HEK293 (cell line): ENCODE data around the gene KNOP1.
A peak's percentile ranks its signal among the peaks of the same experiment; 100 is the strongest.

Source experiments
- CTCF ChIA-PET: fragments of 350-600 bp; formaldehyde crosslinking; extraction: SDS; loops from one replicate; lab custom pipeline; 2021; ENCODE audit warnings: antibody characterized with exemption; lab: Yijun Ruan, JAX
- POLR2A ChIA-PET: fragments of 300-600 bp; formaldehyde crosslinking; extraction: SDS; loops from one replicate; lab custom pipeline; 2020; ENCODE audit warnings: antibody characterized with exemption, inconsistent platforms; lab: Yijun Ruan, JAX
- H3K27ac ChIP-seq: fragments of 200-500 bp; sonication (Bioruptor generic); 2 replicates; pipeline ENCODE4 v1.5.1; 2014; ENCODE audit warnings: low read depth, low read length, control low read depth, inconsistent platforms; ENCODE audit errors: extremely low read depth
- H3K36me3 ChIP-seq, 2 experiments: fragments of 200-500 bp in 1 of 2; sonication (Bioruptor generic) in 1 of 2; 1 replicate in 1 of 2; 2 replicates in 1 of 2; pipeline ENCODE4 v1.5.1; 2014 to 2017; ENCODE audit warnings: inconsistent platforms in 2 of 2, low read length in 2 of 2; ENCODE audit not compliant: control insufficient read depth in 2 of 2, insufficient read depth in 1 of 2
- H3K4me1 ChIP-seq: fragments of 200-500 bp; sonication (Bioruptor generic); 2 replicates; pipeline ENCODE4 v1.5.1; 2014; ENCODE audit warnings: mild to moderate bottlenecking, low read length, inconsistent platforms; ENCODE audit not compliant: control insufficient read depth, insufficient read depth
- H3K4me3 ChIP-seq: 2 replicates; pipeline ENCODE4 v1.5.1; 2011; ENCODE audit warnings: low read depth, mild to moderate bottlenecking, control low read depth, low read length, moderate library complexity
- H3K9me3 ChIP-seq: fragments of 200-500 bp; sonication (Bioruptor generic); 2 replicates; pipeline ENCODE4 v1.5.1; 2014; ENCODE audit warnings: low read depth, low read length, inconsistent platforms; ENCODE audit not compliant: control insufficient read depth, insufficient read depth
- BCL11A ChIP-seq: fragments of 450-650 bp; formaldehyde crosslinking; IDR thresholded peaks from 2 replicates; pipeline ENCODE4 v1.5.1; 2016; ENCODE audit warnings: low read depth, missing biosample characterization, missing genetic modification characterization
- EGR2 ChIP-seq: fragments of 450-650 bp; formaldehyde crosslinking; IDR thresholded peaks from 2 replicates; pipeline ENCODE4 v1.5.1; 2016; ENCODE audit warnings: low read depth, missing biosample characterization, missing genetic modification characterization
- HOXD13 ChIP-seq: sonication (generic); formaldehyde crosslinking; IDR thresholded peaks from 2 replicates; pipeline ENCODE4 v1.8.0; 2022; ENCODE audit warnings: missing genetic modification reagents, borderline replicate concordance
- KLF1 ChIP-seq: fragments of 450-650 bp; formaldehyde crosslinking; IDR thresholded peaks from 2 replicates; pipeline ENCODE4 v1.5.1; 2016; ENCODE audit warnings: missing biosample characterization, missing genetic modification characterization
- SP3 ChIP-seq: fragments of 450-650 bp; formaldehyde crosslinking; IDR thresholded peaks from 2 replicates; pipeline ENCODE4 v1.5.1; 2016; ENCODE audit warnings: missing biosample characterization, missing genetic modification characterization
- YY1 ChIP-seq: fragments of 450-650 bp; formaldehyde crosslinking; IDR thresholded peaks from 2 replicates; pipeline ENCODE4 v1.5.1; 2018; ENCODE audit warnings: missing biosample characterization, missing genetic modification characterization
- ZBTB48 ChIP-seq: fragments of 450-650 bp; formaldehyde crosslinking; IDR thresholded peaks from 2 replicates; pipeline ENCODE4 v1.5.1; 2016; ENCODE audit warnings: missing biosample characterization, missing genetic modification characterization
- ZBTB8A ChIP-seq: fragments of 450-650 bp; formaldehyde crosslinking; IDR thresholded peaks from 2 replicates; pipeline ENCODE4 v1.5.1; 2016; ENCODE audit warnings: missing biosample characterization, missing genetic modification characterization
- ZFHX2 ChIP-seq: fragments of 450-650 bp; formaldehyde crosslinking; conservative IDR thresholded peaks from 2 replicates; pipeline ENCODE4 v1.5.1; 2016; ENCODE audit warnings: missing biosample characterization, missing genetic modification characterization
- ZNF132 ChIP-seq: fragments of 450-650 bp; formaldehyde crosslinking; IDR thresholded peaks from 2 replicates; pipeline ENCODE4 v1.5.1; 2017; ENCODE audit warnings: missing biosample characterization, missing genetic modification characterization, borderline replicate concordance
- ZNF221 ChIP-seq: fragments of 450-650 bp; formaldehyde crosslinking; IDR thresholded peaks from 2 replicates; pipeline ENCODE4 v1.5.1; 2017; ENCODE audit warnings: missing biosample characterization, missing genetic modification characterization, borderline replicate concordance
- ZNF223 ChIP-seq: fragments of 450-650 bp; formaldehyde crosslinking; IDR thresholded peaks from 2 replicates; pipeline ENCODE4 v1.5.1; 2016; ENCODE audit warnings: missing biosample characterization, missing genetic modification characterization
- ZNF48 ChIP-seq: fragments of 450-650 bp; formaldehyde crosslinking; IDR thresholded peaks from 2 replicates; pipeline ENCODE4 v1.5.1; 2016; ENCODE audit warnings: missing biosample characterization, missing genetic modification characterization
- ZNF514 ChIP-seq: fragments of 450-650 bp; formaldehyde crosslinking; IDR thresholded peaks from 2 replicates; pipeline ENCODE4 v1.5.1; 2016; ENCODE audit warnings: missing biosample characterization, missing genetic modification characterization
- ZNF585B ChIP-seq: fragments of 450-650 bp; formaldehyde crosslinking; IDR thresholded peaks from 2 replicates; pipeline ENCODE4 v1.5.1; 2016; ENCODE audit warnings: missing biosample characterization, missing genetic modification characterization
- ZNF670 ChIP-seq: fragments of 450-650 bp; formaldehyde crosslinking; IDR thresholded peaks from 2 replicates; pipeline ENCODE4 v1.5.1; 2016; ENCODE audit warnings: missing biosample characterization, missing genetic modification characterization, low read depth
- TF ChIP-seq, protein P1 (sequence below): fragments of 450-650 bp; formaldehyde crosslinking; IDR thresholded peaks from 2 replicates; pipeline ENCODE4 v1.5.1; 2016; ENCODE audit warnings: missing biosample characterization, missing genetic modification characterization, borderline replicate concordance
- TF ChIP-seq, protein P2 (sequence below): fragments of 450-650 bp; formaldehyde crosslinking; IDR thresholded peaks from 2 replicates; pipeline ENCODE4 v1.5.1; 2017; ENCODE audit warnings: missing biosample characterization, missing genetic modification characterization
- TF ChIP-seq, protein P3 (sequence below): fragments of 450-650 bp; formaldehyde crosslinking; IDR thresholded peaks from 2 replicates; pipeline ENCODE4 v1.5.1; 2016; ENCODE audit warnings: missing biosample characterization, missing genetic modification characterization

Gene KNOP1

DNA sequence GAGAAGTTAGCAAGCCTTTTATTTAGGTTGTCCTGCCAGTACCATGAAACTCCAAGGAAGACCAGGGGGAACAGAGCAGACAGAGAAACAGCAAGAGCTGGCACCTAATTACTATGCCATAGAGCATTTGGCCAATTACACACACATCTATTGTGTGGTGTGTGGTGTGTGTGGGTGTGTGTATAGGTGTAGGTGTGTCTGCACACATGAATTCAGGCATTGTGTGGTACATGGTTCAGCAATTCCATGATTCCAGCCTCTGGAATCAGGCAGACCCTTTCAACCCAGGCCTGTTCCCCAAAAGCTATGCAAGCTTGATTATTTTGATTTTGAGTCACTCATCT is 25.8 kb upstream of the KNOP1 start (continued):
- TF ChIP-seq ZNF585B: no peak
- TF ChIP-seq ZBTB8A (tag by site-specific recombination): no peak
- TF ChIP-seq, protein P1, sequence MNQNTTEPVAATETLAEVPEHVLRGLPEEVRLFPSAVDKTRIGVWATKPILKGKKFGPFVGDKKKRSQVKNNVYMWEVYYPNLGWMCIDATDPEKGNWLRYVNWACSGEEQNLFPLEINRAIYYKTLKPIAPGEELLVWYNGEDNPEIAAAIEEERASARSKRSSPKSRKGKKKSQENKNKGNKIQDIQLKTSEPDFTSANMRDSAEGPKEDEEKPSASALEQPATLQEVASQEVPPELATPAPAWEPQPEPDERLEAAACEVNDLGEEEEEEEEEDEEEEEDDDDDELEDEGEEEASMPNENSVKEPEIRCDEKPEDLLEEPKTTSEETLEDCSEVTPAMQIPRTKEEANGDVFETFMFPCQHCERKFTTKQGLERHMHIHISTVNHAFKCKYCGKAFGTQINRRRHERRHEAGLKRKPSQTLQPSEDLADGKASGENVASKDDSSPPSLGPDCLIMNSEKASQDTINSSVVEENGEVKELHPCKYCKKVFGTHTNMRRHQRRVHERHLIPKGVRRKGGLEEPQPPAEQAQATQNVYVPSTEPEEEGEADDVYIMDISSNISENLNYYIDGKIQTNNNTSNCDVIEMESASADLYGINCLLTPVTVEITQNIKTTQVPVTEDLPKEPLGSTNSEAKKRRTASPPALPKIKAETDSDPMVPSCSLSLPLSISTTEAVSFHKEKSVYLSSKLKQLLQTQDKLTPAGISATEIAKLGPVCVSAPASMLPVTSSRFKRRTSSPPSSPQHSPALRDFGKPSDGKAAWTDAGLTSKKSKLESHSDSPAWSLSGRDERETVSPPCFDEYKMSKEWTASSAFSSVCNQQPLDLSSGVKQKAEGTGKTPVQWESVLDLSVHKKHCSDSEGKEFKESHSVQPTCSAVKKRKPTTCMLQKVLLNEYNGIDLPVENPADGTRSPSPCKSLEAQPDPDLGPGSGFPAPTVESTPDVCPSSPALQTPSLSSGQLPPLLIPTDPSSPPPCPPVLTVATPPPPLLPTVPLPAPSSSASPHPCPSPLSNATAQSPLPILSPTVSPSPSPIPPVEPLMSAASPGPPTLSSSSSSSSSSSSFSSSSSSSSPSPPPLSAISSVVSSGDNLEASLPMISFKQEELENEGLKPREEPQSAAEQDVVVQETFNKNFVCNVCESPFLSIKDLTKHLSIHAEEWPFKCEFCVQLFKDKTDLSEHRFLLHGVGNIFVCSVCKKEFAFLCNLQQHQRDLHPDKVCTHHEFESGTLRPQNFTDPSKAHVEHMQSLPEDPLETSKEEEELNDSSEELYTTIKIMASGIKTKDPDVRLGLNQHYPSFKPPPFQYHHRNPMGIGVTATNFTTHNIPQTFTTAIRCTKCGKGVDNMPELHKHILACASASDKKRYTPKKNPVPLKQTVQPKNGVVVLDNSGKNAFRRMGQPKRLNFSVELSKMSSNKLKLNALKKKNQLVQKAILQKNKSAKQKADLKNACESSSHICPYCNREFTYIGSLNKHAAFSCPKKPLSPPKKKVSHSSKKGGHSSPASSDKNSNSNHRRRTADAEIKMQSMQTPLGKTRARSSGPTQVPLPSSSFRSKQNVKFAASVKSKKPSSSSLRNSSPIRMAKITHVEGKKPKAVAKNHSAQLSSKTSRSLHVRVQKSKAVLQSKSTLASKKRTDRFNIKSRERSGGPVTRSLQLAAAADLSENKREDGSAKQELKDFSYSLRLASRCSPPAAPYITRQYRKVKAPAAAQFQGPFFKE (tag by site-specific recombination): no peak
- no peak for TF ChIP-seq YY1 (tag by site-specific recombination)
- no peak for TF ChIP-seq ZNF48
- TF ChIP-seq ZBTB48 (tag by site-specific recombination): no peak
- TF ChIP-seq HOXD13 (CRISPR knock-in tag): no peak
- TF ChIP-seq ZFHX2 (tag by site-specific recombination): peak; percentile 76
- TF ChIP-seq EGR2 (tag by site-specific recombination): peak; percentile 71; the same call in 1 of the 2 replicates
- TF ChIP-seq ZNF221 (tag by site-specific recombination): no peak
- TF ChIP-seq ZNF223: no peak

DNA sequence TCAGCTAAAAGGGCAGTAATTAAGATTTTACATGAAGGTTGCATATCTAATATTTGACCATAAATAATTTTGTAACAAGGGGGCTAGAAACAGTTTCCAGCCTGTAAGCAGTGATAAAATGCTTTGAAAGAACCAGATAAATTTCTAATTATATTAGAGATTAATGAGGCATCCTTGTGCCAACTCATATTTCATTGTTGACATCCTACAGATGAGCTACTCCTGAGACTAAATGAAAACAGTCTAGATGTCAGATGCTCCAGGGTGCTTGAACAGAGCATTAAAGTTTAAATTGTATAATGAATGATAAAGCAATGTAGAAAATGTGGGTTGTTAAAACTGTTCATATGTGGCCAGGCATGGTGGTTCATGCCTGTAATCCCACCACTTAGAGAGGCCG is 23.3 kb upstream of the KNOP1 start:
- Histone ChIP-seq H3K4me1 (no peaks in the 10 kb centered on the region), H3K27ac (no peak overlapping the region), H3K9me3 (no peaks in the 10 kb centered on the region), H3K4me3 (no peak overlapping the region), H3K36me3 (peaks cover 0 to 1% of the 10 kb centered on the region in 2 experiments; a peak in 1 of 3 replicates)
- POLR2A ChIA-PET: no interaction called here
- CTCF ChIA-PET: no interaction called here
- TF ChIP-seq ZNF670 (tag by site-specific recombination): no peak
- TF ChIP-seq, protein P2, sequence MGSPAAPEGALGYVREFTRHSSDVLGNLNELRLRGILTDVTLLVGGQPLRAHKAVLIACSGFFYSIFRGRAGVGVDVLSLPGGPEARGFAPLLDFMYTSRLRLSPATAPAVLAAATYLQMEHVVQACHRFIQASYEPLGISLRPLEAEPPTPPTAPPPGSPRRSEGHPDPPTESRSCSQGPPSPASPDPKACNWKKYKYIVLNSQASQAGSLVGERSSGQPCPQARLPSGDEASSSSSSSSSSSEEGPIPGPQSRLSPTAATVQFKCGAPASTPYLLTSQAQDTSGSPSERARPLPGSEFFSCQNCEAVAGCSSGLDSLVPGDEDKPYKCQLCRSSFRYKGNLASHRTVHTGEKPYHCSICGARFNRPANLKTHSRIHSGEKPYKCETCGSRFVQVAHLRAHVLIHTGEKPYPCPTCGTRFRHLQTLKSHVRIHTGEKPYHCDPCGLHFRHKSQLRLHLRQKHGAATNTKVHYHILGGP (tag by site-specific recombination): no peak
- no peak for TF ChIP-seq KLF1 (tag by site-specific recombination)
- no peak for TF ChIP-seq ZNF514 (tag by site-specific recombination)
- TF ChIP-seq ZNF132 (tag by site-specific recombination): no peak
- no peak for TF ChIP-seq SP3 (tag by site-specific recombination)
- TF ChIP-seq, protein P3, sequence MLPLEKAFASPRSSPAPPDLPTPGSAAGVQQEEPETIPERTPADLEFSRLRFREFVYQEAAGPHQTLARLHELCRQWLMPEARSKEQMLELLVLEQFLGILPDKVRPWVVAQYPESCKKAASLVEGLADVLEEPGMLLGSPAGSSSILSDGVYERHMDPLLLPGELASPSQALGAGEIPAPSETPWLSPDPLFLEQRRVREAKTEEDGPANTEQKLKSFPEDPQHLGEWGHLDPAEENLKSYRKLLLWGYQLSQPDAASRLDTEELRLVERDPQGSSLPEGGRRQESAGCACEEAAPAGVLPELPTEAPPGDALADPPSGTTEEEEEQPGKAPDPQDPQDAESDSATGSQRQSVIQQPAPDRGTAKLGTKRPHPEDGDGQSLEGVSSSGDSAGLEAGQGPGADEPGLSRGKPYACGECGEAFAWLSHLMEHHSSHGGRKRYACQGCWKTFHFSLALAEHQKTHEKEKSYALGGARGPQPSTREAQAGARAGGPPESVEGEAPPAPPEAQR (tag by site-specific recombination): no peak
- no peak for TF ChIP-seq BCL11A
